Activated naive CD4-positive, alpha-beta T cell treated with Interleukin-2 at 50 U/mL for 16 hours (primary cell): ENCODE results near the gene GNS.

Source experiments
- DNase-seq: peaks from one replicate; pipeline ENCODE4 v3.0.0-alpha.2; 2020

Gene GNS

DNA sequence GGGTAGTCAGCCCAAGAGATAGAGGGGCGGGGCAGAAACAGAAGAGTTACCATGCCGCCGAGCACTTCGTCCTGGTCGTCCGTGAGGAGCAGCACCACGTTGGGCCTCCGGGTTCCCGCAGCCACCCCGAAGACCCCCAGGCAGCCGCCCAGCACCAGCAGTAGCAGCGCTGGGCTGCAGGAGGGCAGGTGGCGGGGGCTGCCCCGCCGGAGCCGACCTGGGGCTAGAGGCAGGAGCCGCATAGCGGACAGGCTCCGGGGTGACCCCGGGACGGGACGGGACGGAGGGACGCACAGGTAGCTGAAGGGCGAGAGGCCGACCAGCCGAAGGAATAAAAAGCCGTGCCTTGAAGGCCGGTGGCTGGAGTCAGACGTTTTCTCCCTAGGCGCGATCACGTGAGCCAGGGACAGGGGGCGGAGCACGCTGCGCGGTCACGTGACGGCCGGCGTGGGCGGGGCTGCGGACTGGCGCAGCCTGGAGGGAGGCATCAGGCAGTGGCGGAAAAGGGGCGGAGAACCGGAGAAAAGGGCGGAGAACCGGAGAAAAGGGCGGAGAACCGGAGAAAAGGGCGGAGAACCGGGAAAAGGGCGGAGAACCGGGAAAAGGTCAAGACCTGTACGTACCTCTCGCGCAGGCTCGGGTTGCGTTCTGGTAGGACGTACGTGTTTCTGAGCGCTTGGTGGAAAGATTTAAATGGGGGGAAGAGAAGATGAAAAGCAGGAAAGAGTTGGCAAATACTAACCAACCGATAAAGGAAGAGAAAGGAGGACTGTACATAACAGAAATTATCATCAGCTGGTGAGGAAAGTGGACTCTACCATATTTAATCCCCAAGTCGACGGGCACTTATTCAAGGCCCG lies at the start of gene GNS:
GNS (minus strand) TSS at position 372 of the 860 bp plus-strand sequence; CDS start at position 242, 130 bp downstream.
- DNase-seq: peak; percentile 97

DNA sequence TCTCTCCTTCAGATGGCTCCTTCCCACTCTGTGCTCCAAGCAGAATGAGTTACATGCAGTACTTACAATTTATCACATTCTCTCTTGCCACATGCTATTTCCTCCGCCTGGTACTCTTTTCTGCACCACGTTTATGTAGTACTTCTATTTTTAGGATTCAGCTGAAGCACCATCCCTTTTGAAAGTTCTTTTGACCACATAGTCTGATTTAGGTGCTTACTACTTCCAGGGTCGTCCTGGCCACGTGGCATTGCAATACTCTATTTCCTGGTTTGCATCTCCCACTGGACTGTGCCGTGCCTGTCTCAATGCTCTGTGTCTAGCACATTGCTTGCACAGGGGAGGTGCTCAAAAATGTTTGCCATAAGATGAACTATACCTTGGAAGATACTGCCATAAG lies 48.9 kb upstream of the GNS start:
- DNase-seq: no peak

DNA sequence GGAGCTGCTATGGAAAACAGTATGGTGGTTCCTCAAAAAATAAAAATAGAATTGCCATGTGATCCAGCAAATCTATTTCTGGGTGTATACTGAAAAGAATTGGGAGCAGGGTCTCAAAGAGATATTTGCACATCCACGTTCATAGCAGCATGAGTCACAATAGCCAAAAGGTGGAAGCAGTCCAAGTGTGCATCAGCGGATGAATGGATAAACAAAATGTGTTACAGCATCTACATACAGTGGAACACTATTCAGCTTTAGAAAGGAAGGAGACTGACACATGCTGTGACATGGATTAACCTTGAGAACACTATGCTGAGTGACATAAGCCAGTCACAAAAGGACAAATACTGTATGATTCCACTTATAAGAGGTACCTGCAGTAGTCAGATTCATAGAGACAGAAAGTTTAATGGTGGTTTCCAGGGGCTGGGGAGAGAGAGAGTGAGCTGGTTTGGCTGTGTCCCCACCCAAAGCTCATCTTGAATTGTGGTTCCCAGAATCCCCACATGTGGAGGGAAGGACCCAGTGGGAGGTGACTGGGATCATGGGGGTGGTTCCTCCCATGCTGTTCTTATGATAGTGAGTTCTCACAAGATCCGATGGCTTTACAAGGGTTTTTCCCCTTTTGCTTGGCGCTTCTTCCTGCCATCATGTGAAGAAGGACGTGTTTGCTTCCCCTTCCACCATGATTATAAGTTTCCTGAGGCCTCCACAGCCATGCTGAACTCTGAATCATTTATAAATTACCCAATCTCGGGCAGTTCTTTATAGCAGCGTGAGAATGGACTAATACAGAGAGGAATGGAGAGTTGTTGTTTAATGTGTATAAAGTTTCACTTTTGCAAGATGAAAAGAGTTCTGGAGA lies 47.6 kb upstream of the GNS start:
- DNase-seq: no peak

DNA sequence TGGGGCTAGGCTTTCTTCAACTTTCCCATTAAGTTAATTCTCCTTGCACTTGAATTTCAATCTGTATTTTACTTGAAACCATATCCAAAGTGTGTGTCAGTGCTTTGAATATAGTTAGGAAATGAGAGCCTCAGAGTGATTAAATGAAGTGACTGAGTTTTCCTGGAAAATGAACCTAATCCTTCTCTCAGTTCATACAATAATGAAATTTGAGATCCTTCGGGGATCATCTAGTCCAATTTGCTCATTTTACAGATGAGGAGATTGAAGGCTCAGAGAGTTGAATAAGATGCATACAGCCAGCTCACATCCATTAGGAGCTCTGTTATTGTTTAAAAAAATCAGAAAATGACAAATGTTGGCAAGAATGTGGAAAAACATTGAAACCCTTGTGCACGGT lies 47.0 kb upstream of the GNS start:
- no peak for DNase-seq

DNA sequence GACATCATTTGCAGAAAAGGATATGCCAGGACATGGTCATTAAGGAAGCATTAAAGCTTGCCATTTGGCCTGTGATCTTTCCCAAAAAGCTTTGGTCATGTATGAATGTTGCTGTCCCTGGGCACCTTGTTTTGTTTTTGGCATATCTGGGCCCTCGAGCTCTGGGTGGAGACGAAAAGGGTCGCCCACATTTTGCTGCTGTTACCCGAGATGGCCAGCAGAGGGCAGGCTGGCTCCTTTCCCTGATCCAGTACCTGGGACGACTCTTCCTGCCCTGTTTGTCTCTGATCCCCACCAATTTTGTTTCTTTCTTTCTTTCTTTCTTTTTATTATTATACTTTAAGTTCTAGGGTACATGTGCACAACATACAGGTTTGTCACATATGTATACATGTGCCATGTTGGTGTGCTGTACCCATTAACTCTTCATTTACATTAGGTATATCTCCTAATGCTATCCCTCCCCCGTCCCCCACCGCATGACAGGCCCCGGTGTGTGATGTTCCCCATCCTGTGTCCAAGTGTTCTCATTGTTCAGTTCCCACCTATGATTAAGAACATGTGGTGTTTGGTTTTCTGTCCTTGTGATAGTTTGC lies 43.1 kb upstream of the GNS start:
- DNase-seq: peak; percentile 60

DNA sequence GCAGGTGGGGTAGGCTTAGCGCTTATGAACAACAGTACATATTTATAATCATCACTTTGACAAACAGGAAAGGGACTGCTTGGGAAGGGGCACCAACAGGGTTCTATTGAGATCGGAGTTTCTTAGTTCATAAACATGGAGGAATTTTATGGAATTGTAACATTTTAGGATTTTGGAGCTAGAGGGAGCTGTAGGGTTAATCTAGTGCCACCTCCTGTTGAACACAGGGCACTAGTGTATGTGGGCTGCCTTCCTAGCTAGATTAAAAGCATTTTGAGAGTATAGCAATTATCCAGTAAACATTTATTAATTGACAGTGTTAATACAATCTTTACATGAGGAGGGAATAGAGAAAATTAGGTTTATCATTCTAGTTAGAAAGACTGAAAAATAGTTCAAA lies 42.2 kb upstream of the GNS start:
- no peak for DNase-seq

DNA sequence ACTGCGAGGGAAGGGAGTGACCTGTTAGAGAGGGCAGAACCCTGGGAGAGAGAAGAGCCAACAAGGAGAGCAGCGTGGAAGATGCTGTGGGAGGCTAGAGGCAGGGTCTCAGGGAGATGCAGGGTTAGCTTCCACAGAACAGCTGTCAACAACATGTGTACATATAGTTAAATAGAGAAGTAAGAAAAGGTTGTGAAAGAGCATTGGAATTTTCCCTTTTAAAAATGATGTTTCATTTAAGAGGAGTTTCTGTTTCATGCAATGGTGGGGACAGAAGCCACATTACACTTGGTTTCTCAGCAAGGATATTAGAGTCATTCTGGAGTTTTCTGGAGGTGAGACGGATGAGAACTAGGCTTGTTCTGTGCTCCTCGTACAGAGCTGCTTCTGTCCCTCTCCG lies 41.4 kb upstream of the GNS start:
- no peak for DNase-seq

DNA sequence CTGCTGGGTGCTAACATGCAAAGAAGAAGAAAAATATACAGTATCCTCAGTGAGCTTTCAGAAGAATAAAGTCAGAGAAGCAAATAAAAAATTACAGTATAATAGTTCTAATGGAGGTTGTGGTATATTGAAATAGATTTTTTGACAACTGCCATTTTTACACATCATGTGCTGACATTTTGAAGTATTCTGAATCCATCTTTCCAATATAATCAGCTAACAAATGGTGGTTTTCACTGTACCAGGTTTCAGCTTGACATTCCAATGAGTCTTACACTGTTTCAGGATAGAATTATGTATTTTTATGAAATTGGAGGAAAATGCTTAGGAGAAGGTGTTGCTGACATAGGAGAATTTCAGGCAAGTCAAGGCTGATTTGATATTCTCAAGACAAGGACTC lies 39.0 kb upstream of the GNS start:
- DNase-seq: no peak

DNA sequence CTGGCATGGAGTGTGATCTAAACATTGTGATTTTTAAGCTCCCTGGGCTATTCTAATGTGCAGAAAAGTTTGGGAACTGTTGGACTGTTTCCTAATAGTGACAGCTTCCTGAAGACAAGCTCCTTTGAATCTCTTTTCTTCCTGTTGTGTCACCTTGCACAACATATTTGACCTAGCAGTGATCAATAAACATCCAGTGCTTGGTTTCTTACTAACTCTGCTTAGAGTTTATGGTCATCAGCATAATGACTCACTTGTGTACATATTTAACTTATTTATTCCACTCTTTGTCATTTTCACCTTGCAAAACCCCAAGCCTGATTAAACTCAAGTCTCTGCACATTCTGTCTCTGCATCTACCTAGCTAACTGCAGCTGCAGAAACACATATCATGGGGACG lies 38.0 kb upstream of the GNS start:
- no peak for DNase-seq

DNA sequence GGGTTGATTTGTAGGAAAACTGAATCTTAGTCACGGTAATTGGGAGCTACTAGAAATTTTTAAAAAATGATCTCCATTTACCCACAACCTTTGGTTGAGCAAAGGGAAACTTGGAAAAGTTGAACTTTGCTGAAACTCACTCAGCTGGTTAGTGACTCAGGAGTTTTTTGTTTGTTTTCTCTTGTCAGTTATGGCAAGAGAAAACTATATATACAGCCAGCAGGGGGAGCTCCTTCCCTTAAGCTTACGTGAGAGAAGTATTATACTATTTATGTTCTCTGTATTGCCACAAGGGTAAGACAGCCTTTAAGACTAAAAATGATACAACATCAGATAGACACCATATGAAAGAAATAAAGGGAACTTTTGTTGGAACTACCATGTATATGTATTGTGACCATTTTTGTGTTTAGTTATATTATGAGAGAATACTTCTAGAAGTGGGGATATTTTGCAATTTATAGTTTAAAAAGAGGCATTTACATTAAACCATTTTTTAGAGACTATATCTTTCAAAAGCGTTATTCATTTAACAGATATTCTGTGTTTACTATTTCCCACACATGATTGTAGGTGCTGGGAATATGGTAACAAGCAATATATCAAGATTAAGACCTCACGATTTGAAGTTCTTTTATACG lies 37.1 kb upstream of the GNS start:
- DNase-seq: peak; percentile 53

DNA sequence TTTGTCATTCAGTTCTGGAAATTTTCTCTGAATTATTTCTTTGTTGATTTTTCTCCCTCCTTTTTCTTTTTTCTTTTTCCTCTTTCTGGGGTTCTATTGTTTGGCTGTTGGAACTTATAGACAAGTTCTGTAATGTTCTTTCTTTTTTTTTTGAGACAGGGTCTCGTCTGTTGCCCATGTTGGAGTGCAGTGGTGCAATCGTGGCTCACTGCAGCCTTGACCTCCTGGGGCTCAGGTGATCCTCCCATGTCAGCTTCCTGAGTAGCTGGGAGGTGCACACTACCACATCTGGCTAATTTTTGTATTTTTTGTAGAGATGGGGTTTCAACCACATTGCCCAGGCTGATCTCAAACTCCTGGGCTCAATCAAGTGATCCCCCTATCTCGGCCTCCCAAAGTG lies 35.1 kb upstream of the GNS start:
- DNase-seq: no peak

DNA sequence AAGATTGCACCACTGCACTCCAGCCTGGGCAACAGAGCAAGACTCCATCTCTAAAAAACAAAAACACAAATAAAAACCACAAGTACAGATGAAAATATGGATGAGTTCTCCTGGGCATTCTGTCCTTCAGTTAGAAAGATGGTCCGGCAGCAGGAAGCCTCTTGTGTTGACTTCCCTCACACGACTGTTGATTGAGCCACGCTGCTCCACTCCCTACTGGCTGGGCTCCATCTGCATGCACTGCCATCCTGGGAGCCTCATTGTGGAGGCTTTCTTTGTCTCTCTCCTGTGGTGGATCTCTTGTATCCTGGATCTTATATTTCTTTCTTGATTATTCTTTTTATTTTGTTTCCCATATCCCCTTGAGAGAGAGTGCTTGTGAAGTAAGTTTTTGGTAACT lies 34.4 kb upstream of the GNS start:
- DNase-seq: no peak

DNA sequence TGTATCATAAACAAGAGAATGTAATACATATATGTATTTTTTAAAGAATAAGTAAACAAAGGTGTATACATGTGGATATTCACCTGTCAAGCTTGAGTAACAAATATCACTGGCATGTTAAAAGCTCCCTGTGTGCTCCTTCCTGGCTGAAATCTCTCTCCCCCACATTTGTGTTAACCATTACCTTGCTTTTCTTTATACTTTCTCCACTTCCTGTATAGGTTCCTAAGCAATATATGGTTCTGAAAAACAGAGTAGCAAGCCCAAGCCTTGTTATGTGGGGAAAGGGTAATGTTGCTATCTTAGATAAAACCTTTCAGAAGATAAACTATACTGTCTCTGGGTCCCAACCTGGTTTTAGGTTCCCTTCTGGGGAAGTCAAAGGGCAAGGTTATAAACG lies 32.9 kb upstream of the GNS start:
- no peak for DNase-seq

DNA sequence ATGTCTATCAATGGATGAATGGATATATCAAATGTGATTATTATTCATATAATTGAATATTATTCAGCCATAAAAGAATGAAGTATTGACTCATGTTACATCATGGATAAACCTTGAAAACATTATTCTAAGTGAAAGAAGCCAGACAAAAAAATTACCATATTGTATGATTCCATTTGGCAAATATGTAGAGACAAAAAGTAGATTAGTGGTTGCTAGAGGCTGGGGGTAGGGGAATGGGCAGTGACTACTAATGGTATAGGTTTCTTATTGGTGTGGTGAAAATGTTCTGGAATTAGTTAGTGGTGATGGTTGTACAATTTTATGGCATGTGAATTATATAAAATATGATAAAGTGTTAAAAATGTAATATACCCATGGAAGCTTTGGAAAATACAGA lies 31.8 kb upstream of the GNS start:
- DNase-seq: no peak

DNA sequence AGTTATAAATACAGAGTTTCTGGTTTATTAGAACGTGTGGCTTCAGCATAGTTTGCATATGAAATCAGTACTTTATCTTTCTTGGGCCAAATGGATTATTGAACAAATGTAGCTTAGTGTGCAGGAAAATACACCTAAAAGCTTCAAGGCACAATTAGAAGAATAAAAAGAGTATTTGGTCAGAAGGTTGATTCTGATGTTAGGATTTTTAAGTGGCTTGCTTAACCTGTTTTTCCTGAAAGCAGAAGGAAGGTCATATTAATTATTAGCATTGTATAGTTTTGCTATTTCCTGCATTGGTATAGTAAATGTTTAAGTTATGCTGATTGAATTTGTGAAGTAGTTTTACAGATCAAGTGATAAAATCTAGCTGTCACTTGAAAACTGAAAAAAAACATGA lies 31.0 kb upstream of the GNS start:
- no peak for DNase-seq

DNA sequence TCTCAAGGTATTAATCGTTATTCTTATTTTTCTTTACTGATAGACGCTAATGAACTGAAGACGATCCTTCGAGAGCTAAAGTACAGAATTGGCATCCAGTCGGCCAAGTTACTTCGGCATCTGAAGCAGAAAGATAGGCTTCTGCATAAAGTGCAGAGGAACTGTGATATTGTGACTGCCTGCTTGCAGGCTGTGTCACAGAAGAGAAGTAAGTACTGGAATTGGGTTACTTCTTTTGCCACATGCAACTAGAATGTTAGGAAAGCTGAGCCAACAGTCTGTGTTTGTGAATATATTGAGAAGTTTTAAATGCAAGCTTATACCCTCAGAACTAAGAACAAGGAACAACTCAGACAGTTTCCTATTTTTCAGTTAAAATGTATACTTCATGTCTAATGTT lies 26.6 kb upstream of the GNS start:
- DNase-seq: no peak

DNA sequence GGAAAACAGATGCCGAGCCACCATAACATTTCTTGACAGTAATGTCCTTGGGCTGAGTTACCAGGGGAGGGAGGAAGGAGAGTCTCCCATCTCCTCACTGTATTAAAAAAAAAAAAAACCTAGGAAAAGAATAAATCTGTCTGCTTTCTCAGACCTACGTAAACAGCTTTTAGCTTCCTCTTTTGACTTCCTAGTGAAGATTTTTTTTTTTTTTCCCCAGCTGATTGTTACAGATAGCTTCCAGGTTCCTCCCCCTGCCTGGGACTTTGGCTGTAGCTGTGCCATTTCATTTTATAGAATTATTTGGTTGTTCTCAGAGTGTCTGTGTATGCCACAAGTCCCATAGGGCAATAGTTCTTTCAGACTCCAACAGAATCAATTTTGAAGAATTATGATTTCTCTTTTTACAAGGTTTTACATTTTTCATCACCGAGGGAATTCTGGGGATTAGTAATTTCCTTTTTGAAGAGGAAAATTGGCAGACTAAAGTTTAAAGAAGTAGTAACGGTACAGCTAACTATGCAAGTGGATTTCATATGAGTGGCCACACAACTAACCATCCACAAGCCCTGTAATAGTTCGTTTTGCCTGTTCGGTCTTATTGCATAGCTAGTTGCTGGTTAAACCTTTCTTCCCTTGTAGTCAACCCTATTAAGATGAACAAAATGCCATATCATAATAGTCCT lies 23.1 kb upstream of the GNS start:
- DNase-seq: no peak

DNA sequence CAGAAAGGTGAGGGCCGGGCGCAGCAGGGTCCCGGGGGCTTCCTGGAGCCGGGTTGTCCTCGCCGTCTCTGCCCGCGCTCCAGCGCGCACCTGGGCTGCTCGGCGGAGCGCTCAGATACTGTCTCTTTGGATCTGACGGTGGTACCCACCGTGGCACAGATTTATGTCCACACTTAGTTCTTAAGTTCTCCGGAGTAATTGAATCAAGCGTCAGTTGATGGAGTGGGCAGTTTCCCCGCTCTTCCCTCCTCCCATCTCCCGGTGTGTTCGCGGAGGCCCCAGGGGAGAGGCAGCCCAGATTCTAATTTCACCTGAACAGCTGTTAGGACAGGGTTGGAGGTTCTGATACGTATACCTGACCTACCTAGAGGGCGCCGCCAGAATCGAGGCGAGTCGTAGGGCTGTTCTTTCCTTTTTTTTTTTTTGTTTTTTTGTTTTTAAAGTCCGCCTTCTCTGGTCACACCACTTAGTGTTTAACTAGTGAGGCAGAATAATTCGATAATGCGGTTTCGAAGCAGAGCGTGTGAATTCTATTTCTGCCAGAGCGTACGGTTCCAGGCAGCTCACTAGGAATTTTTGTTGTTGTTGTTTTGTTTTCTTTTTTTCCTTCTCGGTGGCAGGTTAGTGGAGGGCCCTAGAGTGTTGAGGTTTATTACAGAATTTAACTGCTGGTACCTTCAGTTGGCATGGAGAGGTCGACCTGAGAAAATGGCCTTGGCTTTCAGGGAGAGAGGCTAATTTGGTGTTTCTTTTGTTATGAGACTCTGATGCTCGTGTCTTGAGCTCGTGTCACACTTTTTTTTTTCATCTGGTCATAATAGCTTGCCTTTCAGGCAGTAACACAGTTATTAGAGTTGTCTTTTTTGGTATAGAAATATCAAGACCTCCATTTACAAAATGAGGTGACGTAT lies 22.3 kb upstream of the GNS start:
- DNase-seq: no peak

DNA sequence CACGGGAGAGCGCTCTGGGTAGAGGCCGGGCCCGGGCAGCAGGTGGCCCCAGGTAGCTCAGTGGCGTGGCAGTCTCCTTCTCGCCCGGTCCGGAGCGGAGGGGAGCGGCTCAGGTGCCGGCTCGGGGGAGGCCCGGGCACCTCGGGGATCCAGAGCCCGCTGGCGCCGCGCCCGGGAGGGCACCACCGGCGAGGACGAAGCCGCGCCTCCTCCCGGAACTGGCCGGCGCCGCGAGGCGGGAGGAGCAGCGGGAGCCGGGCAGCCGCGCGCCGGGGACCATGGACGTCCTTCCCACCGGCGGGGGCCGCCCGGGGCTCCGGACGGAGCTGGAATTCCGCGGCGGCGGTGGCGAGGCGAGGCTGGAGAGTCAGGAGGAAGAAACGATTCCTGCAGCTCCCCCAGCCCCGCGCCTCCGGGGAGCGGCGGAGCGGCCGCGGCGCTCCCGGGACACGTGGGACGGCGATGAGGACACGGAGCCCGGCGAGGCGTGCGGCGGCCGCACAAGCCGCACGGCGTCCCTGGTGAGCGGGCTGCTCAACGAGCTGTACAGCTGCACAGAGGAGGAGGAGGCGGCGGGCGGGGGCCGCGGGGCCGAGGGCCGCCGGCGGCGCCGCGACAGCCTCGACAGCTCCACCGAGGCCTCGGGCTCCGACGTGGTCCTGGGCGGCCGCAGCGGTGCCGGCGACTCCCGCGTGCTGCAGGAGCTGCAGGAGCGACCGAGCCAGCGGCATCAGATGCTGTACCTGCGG lies 21.5 kb upstream of the GNS start:
- DNase-seq: peak; percentile 12

DNA sequence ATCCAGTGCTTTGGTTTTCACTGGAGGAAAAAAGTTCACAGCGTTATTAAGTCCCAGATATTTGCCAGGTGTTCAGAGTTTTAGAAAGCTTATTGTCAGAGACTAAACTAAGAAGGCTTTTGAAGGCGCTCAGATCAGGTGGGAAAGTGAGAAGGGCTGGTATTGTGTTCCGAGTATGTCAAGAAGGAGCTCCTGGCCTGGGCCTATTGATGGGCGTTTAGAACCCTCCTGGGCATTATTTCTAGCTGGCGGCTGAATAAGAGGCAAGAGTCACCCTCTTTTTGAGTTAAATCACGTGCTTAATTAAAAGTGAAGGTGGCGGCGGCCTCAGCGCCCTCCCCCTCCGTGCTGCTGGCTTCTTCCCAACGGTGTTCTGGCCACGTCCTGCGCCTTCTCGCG lies 20.9 kb upstream of the GNS start:
- DNase-seq: no peak
